HG03558 (cell line): ENCODE results near the gene MAP3K19.
"Not testable (repeated sequence)": the region's sequence is repeated elsewhere in the genome, so short reads cannot be mapped to it uniquely, and the experiment has no call there.

Source experiments
- ATAC-seq: cut with Tn5 transposase; IDR thresholded peaks from one replicate; pipeline ENCODE4 v1.9.1; 2021; ENCODE audit warnings: moderate number of reproducible peaks; ENCODE audit not compliant: unreplicated experiment; ENCODE audit errors: extremely low read depth

MAP3K19 gene

GRCh38 chr2:135004005-135004746 is 43.1 kb downstream of the MAP3K19 start:
- ATAC-seq = peak; percentile 70

GRCh38 chr2:135002836-135003235 is 44.4 kb downstream of the MAP3K19 start:
- ATAC-seq = no peak

- ATAC-seq = no peak
Observed at GRCh38 chr2:134999521-134999920, 47.7 kb downstream of the MAP3K19 start.

- ATAC-seq = no peak
Observed at GRCh38 chr2:134988994-134989605, 58.1 kb downstream of the MAP3K19 start.

GRCh38 chr2:134985061-134985460 is 62.2 kb downstream of the MAP3K19 start:
- no peak for ATAC-seq

GRCh38 chr2:134982603-134983002 is 64.6 kb downstream of the MAP3K19 start:
- no peak for ATAC-seq

DNA sequence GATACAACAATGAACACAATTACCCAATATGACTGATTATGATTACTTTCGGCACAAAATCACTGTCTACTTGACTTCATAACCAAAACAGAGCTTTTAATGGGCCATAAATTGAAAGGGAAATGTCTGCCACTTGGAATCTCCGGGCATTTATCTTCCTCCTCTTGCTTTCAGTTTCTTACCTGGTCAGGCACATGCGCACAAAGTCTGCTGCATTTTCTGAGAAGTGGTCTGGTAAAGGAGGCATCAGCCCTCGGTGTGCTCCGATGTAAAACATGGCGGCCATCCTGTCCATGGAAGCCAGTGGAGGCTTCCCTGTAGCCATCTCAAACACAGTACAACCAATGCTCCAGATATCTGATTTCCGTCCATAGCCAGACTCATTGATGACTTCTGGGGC is 66.6 kb downstream of the MAP3K19 start:
- ATAC-seq = no peak

GRCh38 chr2:134979221-134979620 is 68.0 kb downstream of the MAP3K19 start:
- no peak for ATAC-seq

DNA sequence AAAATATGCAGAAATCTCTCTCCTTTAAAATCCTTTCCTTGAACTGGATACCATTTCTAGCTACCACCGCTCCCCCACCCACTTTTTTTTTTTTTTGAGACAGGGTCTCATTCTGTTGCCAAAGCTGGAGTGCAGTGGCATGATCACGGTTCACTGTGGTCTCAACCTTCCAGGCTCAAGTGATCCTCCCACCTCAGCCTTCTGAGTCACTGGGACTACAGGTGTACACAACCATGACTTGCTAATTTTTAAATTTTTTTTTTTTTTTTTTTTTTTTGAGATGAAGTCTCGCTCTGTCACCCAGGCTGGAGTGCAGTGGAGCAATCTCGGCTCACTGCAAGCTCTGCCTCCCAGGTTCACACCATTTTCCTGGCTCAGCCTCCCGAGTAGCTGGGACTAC is 70.1 kb downstream of the MAP3K19 start:
- ATAC-seq = not testable (repeated sequence)

GRCh38 chr2:134976074-134976702 is 71.1 kb downstream of the MAP3K19 start:
- ATAC-seq = no peak

DNA sequence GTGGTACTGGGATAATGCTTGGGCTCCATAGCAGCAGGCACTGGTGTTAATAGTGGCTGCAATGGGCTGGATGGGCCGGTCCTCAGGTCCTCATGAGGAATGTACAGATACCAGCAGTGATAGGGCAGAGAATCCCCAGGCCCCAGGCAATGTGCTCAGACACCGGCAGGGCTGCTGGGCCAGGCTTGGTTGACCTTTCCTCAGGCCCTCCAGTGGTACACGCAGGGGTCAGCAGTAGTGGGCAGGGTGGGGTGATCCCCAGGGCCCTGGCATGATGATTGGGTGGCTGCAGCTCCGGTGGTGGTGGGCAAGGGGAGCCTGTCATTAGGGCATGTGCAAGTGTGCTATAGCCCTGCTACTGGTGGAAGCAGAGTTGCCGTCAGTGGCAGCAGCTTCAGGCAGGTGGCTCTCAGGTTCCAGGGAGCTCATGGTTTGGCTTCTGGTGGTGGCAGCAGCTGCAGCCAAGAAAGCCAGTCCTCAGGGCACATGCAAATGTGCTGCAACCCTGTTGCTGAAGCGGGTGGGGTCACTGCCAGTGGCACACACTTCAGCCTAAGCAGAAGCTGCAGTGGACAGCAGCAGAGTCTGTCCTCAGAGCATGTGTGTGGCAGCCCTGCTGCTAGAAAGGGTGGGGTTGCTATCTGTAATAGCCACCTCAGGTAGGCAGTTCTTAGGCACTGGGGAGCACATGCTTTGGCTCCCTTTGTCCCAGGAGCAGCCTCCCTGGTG is 71.8 kb downstream of the MAP3K19 start:
- no peak for ATAC-seq

DNA sequence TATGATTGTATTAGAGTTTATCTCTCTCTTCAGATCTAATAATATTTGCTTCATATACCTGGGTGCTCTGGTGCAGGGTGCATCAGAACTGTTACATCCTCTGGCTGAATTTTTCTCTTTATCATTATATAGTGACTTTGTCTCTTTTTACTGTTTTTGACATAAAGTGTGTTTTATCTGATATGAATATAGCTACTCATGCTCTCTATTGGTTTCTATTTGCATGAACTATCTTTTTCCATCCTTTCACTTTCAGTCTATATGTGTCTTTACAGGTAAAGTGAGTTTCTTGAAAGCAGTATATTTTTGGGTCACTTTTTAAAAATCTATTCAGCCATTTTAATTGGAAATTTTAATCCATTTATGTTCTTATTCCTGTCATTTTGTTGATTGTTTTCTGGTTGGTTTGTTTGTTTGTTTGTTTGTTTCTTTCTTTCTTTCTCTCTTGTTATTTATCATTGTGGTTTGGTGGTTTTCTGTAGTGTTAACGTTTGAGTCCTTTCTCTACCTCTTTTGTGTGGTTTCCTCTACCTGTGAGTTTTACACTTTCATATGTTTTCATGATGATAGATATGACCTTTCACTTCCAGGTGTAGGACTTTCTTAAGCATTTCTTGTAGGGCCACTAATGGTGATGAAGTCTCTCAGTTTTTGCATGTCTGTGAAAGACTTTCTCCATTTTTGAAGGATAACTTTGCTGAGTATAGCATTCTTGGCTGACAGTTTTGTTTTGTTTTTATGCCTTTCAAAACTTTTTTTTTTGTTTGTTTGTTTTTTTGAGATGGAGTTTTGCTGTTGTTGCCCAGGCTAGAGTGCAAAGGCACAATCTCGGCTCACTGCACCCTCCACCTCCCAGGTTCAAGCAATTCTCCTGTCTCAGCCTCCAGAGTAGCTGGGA is 73.8 kb downstream of the MAP3K19 start:
- no peak for ATAC-seq

DNA sequence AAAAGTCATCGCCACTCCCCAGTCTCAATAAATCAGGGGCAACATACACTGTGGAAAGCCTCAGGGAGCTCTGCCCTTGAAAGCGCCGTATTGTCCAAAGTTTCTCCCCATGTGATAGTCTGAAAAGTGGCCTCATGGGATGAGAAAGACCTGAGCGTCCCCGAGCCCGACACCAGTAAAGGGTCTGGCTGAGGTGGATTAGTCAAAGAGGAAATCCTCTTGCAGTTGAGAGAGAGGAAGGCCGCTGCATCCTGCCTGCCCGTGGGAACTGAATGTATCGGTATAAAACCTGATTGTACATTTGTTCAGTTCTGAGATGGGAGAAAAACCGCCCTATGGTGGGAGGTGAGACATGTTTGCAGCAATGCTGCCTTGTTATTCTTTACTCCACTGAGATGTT is 80.1 kb downstream of the MAP3K19 start:
- ATAC-seq = not testable (repeated sequence)

- no peak for ATAC-seq
Observed at GRCh38 chr2:134957477-134957876, 89.8 kb downstream of the MAP3K19 start.

DNA sequence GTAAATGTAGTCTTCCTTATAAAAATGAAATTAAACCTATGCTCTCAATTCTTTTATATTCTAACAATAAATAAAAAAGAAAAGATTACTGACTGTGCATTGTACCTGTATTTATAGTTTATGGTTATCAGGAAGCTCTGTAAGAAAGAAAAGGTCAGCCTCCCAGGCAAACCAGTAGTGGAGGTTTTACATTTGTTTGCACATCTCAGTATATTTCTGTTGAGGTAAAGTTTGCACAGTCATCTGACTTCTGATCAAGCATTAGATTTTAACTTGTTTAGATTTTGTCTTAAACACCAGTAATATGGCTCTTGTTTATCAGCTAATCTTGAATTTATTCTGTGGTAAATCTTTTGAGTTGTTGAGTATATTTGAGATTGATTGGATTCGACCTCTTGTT is 91.5 kb downstream of the MAP3K19 start:
- no peak for ATAC-seq

GRCh38 chr2:134954065-134954464 is 93.2 kb downstream of the MAP3K19 start:
- ATAC-seq = no peak

- no peak for ATAC-seq
Observed at GRCh38 chr2:134952608-134953007, 94.6 kb downstream of the MAP3K19 start.

GRCh38 chr2:134950886-134951285 is 96.4 kb downstream of the MAP3K19 start:
- no peak for ATAC-seq

GRCh38 chr2:134949981-134950708 is 97.1 kb downstream of the MAP3K19 start:
- ATAC-seq = no peak
